ENCODE data around the gene ZNF215.
A peak's percentile ranks its signal among the peaks of the same experiment; 100 is the strongest.
"Not testable (repeated sequence)": the region's sequence is repeated elsewhere in the genome, so short reads cannot be mapped to it uniquely, and the experiment has no call there.

ZNF215 gene

GRCh38 chr11:6926208-6927029 lies at the start of gene ZNF215:
Gene ZNF215 (plus strand): TSS chr11:6926426. CDS start chr11:6932273, 5,847 bp downstream.
- peak; percentile 74 for DNase-seq

GRCh38 chr11:6876914-6877313 lies 49.3 kb upstream of the ZNF215 start:
- no peak for DNase-seq

GRCh38 chr11:6882751-6883150 lies 43.5 kb upstream of the ZNF215 start:
- no peak for DNase-seq

- not testable (repeated sequence) for DNase-seq
Observed at GRCh38 chr11:6887711-6888110, 38.5 kb upstream of the ZNF215 start.

GRCh38 chr11:6888830-6889229 lies 37.4 kb upstream of the ZNF215 start:
- no peak for DNase-seq

- DNase-seq, result no peak
Observed at GRCh38 chr11:6889835-6890234, 36.4 kb upstream of the ZNF215 start.

- DNase-seq, result no peak
Observed at GRCh38 chr11:6892400-6892799, 33.8 kb upstream of the ZNF215 start, which contains the start of gene OR2D2. Gene OR2D2 (minus strand): TSS chr11:6892500. CDS start chr11:6892500, 0 bp downstream.

- no peak for DNase-seq
Observed at GRCh38 chr11:6894097-6894496, 32.1 kb upstream of the ZNF215 start.

GRCh38 chr11:6895010-6895409 lies 31.2 kb upstream of the ZNF215 start:
- no peak for DNase-seq

- no peak for DNase-seq
Observed at GRCh38 chr11:6898911-6899310, 27.3 kb upstream of the ZNF215 start.

- no peak for DNase-seq
Observed at GRCh38 chr11:6900327-6900999, 25.8 kb upstream of the ZNF215 start.

GRCh38 chr11:6904804-6905203 lies 21.4 kb upstream of the ZNF215 start:
- DNase-seq, result not testable (repeated sequence)

GRCh38 chr11:6911378-6911777 lies 14.8 kb upstream of the ZNF215 start:
- DNase-seq, result no peak

- no peak for DNase-seq
Observed at GRCh38 chr11:6911948-6912347, 14.3 kb upstream of the ZNF215 start.

GRCh38 chr11:6919698-6920097 lies 6.5 kb upstream of the ZNF215 start:
- no peak for DNase-seq

- no peak for DNase-seq
Observed at GRCh38 chr11:6920702-6921101, 5.5 kb upstream of the ZNF215 start, which contains the start of gene OR2D3. Gene OR2D3 (plus strand): TSS chr11:6921002. CDS start chr11:6921002, 0 bp downstream.

GRCh38 chr11:6925007-6925577 lies 1.1 kb upstream of the ZNF215 start:
- DNase-seq, result no peak

GRCh38 chr11:6925636-6926207 lies 504 bp upstream of the ZNF215 start:
- DNase-seq, result no peak

GRCh38 chr11:6927030-6927617 lies 898 bp downstream of the ZNF215 start:
- no peak for DNase-seq

GRCh38 chr11:6928916-6929315 lies 2.7 kb downstream of the ZNF215 start:
- DNase-seq, result no peak

- DNase-seq, result no peak
Observed at GRCh38 chr11:6931146-6931713, 5.0 kb downstream of the ZNF215 start.

- no peak for DNase-seq
Observed at GRCh38 chr11:6932145-6932544, 5.9 kb downstream of the ZNF215 start.

- no peak for DNase-seq
Observed at GRCh38 chr11:6941970-6942369, 15.7 kb downstream of the ZNF215 start.

Data from suppressor macrophage treated with lipopolysaccharide for 4 hours (primary cell).